ENCODE measurements around the gene CXCL9.

DNA sequence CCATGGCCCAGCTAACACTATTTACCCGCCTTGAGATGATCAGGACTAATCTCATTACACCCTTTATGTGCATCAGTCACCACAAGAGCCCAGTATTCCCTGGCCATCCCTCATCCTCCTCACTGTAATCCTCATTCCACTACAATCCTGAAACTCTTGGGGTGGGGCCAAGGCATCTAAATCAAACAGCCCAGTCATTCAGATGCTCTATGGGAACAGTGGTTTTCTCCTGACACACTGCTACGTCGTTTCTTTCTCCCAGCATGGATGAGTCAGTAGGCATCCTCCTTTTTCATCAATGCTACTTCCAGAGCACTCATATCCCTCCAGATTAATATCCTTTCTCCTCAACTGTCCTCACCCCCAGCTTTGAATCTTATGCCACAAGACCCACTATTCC is 22.2 kb downstream of the CXCL9 start:
- TF ChIP-seq CTCF (IDR thresholded peaks at IDR 0.05) (no peak), POLR2A (IDR thresholded peaks at IDR 0.05) (no peak)
